GM12874 (cell line): ENCODE measurements around the gene TSPAN17.
A peak's percentile ranks its signal among the peaks of the same experiment; 100 is the strongest.

Experiments
- CTCF ChIP-seq: IDR thresholded peaks from 2 replicates; pipeline ENCODE4 v1.5.1; 2011; ENCODE audit warnings: low read depth, mild to moderate bottlenecking, control low read depth, low read length, moderate library complexity; ENCODE audit not compliant: insufficient read depth

Gene TSPAN17

GRCh38 chr5:176647030-176647842 lies at the start of gene TSPAN17:
TSS of gene TSPAN17 (plus strand) at chr5:176647484. CDS start at chr5:176647616, 132 bp downstream.
- TF ChIP-seq CTCF: no peak; the same call in 1 of the 2 replicates

- no peak for TF ChIP-seq CTCF
Measured at GRCh38 chr5:176601901-176602482, 45.3 kb upstream of the TSPAN17 start.

- no peak for TF ChIP-seq CTCF
Measured at GRCh38 chr5:176603091-176603490, 44.2 kb upstream of the TSPAN17 start.

GRCh38 chr5:176606032-176606431 lies 41.3 kb upstream of the TSPAN17 start:
- no peak for TF ChIP-seq CTCF

GRCh38 chr5:176606875-176607274 lies 40.4 kb upstream of the TSPAN17 start:
- no peak for TF ChIP-seq CTCF

GRCh38 chr5:176608142-176608705 lies 39.1 kb upstream of the TSPAN17 start:
- TF ChIP-seq CTCF: no peak

- 0 out of 2 replicates have a peak, but pooled peaks have one; percentile 27 for TF ChIP-seq CTCF
Measured at GRCh38 chr5:176608937-176609723, 38.2 kb upstream of the TSPAN17 start.
